GM18502 (cell line): ENCODE results near the gene UGT2B10.
"Not testable (repeated sequence)": the region's sequence is repeated elsewhere in the genome, so short reads cannot be mapped to it uniquely, and the experiment has no call there.

Experiments used
- ATAC-seq: cut with Tn5 transposase; IDR thresholded peaks from one replicate; pipeline ENCODE4 v1.9.1; 2021; ENCODE audit warnings: mild to moderate bottlenecking; ENCODE audit not compliant: unreplicated experiment, poor library complexity

UGT2B10 gene

DNA sequence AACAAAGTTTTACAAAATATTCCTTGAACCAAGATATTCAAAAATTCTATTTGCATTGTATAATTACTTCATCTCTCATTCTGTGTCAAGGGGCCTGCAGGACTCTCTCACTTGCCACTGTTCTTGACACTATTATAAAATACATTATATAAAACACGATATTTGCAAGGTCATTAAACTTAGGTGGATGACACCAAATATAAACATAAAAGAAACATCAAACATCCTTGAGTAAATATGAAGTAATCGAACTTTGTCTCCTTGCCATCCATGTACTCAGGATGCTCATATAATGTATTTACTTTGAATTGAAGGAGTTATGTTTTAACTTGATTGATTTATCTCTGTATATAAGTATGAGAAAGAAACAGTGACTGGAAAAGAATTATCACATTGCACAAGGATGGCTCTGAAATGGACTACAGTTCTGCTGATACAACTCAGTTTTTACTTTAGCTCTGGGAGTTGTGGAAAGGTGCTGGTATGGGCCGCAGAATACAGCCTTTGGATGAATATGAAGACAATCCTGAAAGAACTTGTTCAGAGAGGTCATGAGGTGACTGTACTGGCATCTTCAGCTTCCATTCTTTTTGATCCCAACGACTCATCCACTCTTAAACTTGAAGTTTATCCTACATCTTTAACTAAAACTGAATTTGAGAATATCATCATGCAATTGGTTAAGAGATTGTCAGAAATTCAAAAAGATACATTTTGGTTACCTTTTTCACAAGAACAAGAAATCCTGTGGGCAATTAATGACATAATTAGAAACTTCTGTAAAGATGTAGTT, at the start of gene UGT2B10:
TSS of gene UGT2B10 (plus strand) at position 378 of the 793 bp plus-strand sequence. CDS start at position 404, 26 bp downstream.
- ATAC-seq, result not testable (repeated sequence)

DNA sequence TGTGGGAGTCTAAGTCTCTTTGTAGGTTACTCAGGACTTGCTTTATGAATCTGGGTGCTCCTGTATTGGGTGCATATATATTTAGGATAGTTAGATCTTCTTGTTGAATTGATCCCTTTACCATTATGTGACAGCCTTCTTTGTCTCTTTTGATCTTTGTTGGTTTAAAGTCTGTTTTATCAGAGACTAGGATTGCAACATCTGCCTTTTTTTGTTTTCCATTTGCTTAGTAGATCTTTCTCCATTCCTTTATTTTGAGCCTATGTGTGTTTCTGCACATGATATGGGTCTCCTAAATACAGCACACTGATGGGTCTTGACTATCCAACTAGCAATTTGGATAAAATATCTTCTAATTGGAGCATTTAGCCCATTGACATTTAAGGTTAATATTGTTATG, 44.0 kb upstream of the UGT2B10 start:
- ATAC-seq, result not testable (repeated sequence)

DNA sequence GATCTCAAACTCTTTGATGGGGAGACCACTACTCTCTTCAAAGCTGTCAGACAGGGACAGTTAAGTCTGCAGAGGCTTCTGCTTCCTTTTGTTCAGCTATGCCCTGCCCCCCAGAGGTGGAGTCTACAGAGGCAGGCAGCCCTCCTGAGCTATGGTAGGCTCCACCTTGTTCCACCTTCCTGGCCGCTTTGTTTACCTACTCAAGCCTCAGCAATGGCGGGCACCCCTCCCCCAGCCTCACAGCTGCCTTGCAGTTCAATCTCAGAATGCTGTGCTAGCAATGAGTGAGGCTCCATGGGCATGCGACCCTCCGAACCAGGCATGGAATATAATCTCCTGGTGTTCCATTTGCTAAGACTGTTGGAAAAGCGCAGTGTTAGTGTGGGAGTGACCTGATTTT, 42.1 kb upstream of the UGT2B10 start:
- ATAC-seq, result no peak

DNA sequence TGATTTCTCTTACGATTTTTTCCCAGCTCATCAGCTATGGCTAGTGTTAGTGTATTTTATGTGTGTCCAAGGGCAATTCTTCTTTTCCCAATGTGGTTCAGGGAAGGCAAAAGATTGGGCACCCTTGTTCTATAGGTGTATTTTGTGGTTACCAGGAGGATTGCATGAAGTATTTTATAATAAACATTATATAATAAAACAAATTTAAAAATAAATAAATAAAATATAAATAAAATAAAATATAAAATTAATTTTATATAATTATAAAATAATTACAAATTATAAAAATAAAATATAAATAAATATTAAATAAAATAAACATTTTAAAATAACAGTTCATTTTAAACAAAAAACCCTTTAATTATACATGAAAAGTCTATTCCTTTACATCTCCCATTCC, 35.6 kb upstream of the UGT2B10 start:
- no peak for ATAC-seq

DNA sequence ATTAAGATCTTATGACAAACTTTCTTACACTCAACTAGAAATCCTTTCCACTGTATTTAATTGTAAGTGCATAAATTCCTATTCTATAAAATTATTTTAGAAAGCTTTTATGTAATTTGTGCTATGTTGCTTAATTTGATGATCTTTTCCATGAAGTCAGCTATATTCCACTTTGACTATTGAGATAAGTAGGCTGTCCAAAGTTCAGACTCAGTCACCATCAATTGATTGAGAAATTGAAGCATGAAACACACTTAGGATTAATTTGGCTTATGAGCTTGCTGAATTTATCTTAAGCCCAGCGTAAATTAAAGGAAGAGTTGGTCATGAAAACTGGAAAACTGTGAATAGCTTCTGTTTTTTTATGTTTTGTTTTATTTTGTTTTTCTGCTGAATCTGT, 18.7 kb upstream of the UGT2B10 start:
- no peak for ATAC-seq

DNA sequence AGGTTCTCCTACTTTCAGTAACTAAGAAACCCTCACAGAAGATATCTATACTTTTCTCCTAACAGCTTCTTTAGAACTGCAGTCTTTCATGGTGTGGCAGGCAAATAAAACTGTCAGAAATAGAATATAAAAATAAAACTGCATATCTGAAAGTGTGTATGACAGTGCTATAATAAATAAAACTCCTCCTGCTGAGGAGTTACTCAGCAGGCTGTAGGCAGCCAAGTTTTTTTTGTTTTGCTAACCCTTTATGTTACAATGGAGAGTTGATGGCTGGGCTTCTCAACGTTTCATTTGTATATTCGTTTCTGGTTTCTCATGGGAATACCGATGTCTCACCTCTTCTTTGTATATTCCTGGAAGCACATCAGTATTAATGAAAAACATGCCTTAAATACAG, 18.2 kb upstream of the UGT2B10 start:
- ATAC-seq, result no peak

DNA sequence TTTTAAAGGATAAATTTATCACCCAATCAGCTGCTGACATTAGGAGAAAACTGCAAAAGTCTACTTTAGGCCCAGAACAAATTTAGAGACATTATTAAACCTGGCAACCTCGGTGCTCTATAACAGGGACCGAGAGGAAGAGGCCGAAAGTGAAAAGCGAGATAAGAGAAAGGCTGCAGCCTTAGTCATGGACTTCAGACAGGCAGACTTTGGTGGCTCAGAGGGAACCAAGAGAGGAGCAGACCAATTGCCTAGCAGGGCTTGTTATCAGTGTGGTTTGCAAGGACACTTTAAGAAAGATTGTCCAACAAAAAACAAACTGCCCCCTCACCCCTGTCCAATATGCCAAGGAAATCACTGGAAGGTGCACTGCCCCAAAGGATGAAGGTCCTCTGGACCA, 12.8 kb upstream of the UGT2B10 start:
- no peak for ATAC-seq

DNA sequence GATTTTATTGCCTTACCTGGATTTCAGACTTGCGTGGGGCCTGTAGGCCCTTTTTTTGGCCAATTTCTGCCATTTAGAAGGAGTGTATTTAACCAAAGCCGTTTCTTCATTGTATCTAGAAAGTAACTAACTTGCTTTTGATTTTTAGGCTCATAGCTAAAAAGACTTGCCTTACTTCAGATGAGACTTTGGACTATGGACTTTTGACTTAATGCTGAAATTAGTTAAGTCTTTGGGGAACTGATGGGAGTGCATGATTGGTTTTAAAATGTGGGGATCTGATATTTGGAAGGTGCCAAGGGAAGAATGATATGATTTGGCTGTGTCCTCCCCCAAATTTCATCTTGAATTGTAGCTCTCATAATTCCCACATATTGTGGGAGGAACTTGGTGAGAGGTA, 7.7 kb upstream of the UGT2B10 start:
- no peak for ATAC-seq

DNA sequence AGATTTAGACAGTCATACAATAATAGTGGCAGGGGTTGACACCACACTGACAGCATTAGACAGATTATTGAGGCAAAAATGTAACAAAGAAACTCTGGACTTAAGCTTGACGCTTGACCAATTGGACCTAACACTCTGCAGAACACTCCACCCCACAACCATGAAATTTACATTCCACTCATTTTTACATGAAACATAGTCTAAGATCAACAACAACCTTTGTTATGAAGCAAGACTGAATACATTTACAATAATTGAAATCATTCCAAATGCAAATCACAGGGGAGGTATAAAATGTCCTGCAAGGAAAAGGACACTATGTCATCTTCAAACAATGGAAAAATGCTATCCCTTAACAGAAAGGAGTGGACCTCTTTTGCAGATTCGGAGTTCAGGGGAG, 4.9 kb upstream of the UGT2B10 start:
- ATAC-seq, result no peak

DNA sequence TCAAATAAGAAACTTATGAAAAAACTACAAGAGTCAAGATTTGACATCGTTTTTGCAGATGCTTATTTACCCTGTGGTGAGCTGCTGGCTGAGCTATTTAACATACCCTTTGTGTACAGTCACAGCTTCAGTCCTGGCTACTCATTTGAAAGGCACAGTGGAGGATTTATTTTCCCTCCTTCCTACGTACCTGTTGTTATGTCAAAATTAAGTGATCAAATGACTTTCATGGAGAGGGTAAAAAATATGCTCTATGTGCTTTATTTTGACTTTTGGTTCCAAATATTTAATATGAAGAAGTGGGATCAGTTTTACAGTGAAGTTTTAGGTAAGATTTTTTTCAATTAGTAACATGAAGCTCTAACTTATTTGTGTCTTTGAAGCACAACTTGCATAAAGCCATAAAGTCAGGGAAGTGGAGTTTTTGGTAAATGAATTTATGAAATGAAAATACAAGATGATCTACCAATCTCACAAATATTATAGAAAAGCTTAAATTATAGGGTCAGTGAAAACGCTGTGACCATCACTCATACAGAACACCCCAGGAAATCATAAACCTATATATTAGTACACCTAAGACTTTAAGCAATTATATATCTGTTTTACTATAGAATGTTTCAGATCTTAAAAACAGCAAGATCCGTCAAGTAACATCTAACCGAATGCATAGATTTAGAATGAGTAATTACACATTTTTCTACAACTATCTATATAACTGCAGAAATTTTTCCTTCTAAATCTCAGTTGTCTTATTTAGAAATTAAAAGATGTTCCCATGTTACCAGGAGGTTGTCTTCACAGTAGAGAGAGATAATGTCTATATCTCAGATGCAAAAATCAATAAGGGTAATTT, 844 bp downstream of the UGT2B10 start:
- ATAC-seq, result not testable (repeated sequence)

DNA sequence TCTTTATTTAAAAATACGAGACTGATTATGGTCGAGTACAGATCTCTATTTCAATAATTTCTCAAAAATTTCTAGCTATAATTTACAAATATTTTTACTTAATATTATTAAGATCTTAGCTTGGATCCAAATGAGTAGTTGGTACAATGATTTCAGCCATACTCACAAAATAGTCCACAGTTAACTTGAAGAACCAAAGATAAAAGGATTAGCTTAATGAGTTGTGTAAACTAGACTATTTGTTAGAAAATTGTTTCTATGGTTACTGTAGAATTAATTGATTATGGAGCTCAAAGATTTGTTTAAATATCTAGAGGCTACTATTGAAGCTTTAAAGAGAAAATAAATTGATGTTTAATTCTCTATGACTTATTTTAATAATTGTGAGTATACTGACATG, 1.6 kb downstream of the UGT2B10 start:
- no peak for ATAC-seq

DNA sequence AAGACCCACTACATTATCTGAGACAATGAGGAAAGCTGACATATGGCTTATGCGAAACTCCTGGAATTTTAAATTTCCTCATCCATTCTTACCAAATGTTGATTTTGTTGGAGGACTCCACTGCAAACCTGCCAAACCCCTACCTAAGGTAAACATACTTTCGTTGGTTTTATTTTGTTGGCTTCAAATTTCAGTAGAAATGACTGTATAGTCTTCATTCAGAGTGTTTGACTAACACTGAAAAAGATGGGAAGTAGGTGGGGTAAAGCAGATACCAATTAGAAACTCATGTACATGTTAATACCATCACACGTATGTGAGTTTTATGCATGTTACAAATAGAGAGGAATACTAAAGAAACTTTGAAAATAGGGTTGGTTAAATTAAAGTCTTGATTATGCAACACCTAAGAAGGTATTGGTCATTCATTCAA, 2.3 kb downstream of the UGT2B10 start:
- ATAC-seq, result not testable (repeated sequence)

DNA sequence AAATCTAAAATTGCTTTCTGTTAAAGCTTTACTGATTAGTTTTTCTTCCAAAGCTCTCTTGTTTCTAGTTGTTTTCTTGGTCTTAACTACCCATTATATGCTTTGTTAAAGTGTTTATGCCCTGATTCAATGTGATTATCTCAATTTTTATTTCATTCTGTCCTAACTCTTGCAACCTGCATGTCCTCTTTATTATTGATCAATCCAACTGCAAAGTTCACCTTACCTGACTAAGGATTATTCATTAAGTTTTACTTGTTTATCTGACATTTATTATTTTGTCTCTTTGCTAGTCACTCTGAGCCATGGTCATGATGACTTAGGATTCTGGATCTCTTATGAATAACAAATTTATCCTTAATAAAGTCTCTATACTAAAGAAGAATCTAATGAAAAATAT, 15.8 kb downstream of the UGT2B10 start:
- no peak for ATAC-seq

DNA sequence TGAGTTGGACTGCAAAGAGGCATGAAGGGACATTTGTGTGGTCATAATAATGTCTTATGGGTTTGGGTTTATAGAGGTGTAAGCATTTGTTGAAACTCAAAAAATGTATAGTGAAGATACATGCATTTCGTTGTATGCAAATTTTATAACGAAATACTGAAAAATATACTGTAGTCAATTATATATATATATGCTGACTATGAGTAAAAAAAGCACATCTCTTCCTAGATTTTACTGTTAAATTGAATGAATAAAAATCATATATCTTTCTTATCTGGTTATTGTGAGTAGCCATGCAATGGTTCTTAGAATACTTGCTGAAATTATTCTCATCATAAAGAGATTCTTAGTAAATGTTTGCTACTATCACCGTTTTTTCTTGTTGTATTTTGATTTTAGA, 34.5 kb downstream of the UGT2B10 start:
- no peak for ATAC-seq

DNA sequence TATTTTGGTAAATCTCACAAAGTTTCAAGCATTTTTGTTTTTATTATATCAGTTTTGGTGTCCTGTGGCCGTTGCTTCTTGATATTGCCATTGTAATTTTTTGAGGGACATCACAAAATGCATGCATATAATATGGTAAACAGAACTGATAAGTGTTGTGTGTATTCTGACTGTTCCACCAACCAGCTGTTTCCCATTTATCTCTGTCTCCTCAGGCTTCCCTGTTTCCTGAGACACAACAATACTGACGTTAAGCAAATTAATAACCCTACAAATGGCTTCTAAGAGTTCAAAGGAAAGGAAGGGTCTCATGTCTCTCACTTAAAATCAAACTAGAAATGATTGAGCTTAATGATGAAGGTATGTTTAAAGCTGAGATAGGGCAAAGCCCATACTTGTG, 40.0 kb downstream of the UGT2B10 start:
- no peak for ATAC-seq

DNA sequence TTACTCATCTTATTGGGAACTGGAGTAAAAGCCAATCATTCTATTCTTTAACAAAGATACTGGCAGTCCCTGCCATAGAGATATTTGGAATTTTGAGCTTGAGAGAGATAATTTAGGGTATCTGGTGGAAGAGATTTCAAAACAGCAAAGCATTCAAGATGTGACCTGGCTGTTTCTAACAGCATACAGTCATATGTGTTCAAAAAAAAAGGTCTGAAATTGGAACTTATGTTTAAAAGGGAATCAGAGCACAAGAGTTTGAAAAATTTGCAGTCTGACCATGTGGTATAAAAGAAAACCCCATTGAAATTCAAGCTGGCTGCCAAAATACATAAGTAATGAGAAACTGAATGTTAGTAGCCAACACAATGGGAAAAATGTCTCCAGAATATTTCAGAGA, 42.2 kb downstream of the UGT2B10 start:
- no peak for ATAC-seq

DNA sequence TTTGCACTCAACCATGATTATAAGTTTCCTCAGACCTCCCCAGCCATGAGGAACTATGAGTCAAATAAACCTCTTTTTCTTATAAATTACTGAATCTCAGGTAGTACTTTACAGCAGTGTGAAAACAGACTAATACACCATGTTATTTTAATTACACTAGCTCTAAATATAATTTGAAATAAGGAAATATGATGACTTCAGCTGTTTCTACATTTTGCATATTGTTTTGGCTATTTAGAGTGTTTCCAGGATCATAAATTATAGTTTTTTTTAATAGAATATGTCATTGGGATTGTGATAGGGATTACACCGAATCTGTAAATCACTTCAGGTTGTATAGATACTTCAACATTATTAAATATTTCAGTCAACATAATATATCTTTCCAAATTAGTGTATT, 43.9 kb downstream of the UGT2B10 start:
- no peak for ATAC-seq

DNA sequence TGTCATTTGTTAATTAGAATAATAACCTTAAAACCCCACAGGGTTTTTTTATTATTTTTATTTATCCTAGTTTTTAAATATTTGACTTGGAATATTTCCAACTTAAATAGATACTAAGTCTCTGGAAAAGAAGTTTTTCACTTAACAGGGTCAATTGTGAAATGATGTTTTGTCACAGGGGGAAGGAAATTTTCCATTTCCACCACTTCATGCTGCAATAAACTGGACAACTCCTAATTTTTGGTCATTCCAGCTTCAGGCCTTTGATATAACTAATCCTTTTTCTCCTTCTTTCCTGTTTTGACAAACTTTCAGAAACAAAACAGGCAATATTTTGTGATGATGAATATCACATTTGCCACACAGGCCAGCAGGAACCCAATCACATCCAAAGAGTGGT, 45.3 kb downstream of the UGT2B10 start:
- no peak for ATAC-seq

DNA sequence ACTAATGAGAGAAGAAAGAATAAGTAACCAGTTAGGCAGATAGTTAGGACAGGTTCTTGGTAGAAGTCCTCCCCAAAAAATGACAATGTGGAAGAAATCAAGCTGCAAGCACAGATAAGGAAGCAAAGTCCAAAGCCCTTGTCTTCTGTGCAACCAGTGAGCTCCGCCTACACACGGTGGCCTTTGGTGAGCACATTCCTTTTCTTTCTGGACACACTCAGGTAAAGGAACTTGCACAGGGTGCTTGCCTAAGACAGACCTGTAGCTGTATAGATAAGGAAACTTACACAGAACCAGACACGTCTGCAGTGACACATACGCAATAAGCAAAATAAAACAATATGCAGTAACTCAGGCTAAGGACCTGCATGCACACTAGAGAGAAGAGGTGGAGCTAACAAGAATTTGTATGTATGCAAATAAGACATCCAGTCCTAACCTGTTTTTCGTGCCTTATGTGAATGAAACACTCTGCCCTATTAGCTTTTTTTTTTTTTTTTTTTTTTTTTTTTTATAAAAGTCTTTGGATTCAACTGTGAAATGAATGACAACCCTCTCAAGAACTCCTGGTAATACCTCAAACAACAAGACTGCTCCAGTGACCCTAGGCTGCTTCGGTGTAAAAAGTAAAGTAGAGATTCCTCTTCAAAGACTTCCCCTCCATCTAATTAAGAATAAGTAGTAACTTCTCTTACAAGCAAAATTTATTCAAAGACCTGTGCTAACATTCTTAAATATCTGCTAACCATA, 48.8 kb downstream of the UGT2B10 start:
- ATAC-seq, result no peak

DNA sequence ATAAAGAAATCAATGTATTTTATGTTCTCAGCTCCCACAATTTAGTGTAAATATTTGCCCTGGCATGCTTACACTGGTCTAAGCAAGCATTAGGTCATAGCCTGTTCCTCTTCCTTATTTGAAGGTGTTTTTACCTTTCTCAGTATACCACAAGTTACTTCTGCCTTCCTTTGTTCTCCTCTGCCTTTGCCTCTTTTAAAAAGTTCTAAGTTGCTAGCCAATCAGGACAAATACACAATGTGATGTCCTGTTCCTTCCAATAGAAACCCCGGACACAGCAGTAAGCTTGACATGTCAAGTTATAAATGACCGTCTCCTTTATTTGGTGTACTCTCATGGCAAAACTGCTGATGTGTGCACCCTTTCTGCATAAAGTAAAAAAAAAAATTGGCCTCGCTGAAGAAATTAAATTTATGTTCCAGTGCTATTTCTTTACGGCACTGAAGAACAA, 49.4 kb downstream of the UGT2B10 start:
- ATAC-seq, result no peak

DNA sequence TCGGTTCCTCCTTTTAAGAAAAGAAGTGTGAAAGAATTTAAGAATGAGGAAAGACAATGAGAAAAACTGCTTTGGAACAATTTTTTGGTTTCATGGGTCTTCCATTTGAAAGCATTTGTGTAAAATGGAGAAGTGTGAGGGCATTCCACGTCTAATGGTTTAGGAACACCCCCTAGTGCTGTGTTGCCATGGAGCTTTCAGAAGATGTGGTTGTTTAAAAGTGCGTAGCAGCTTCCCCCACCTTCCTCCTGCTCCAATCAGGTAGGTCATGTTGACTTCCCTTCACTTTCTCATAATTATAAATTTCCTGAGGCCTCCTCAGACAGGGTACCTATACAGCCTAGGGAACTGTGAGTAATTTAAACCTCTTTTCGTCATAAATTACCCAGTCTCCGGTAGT, 50.0 kb downstream of the UGT2B10 start:
- ATAC-seq, result no peak
